Activated CD4-positive, alpha-beta memory T cell treated with anti-CD3 and anti-CD28 coated beads for 36 hours (primary cell): Measurements from ENCODE around the gene ZNF674. TPM values are rescaled to one million over a fixed set of nuclear protein-coding genes. Genes with fewer than 3 reads are reported as not detected.
"Not testable (repeated sequence)": the region's sequence is repeated elsewhere in the genome, so short reads cannot be mapped to it uniquely, and the experiment has no call there.

ENCODE experiments used
- CTCF ChIA-PET: fragments of 350-600 bp; sonication (Branson Sonifier 250); formaldehyde crosslinking; loops from one replicate; lab custom pipeline; 2021; ENCODE audit warnings: antibody characterized with exemption, inconsistent platforms; lab: Charles Lee
- POLR2A ChIA-PET: fragments of 350-600 bp; sonication (Branson Sonifier 250); formaldehyde crosslinking; loops from one replicate; lab custom pipeline; 2021; ENCODE audit warnings: antibody characterized with exemption; lab: Charles Lee
- DNase-seq: peaks from one replicate; pipeline ENCODE4 v3.0.0-alpha.2; 2020
- H3K27ac Mint-ChIP-seq: one replicate; pipeline ENCODE4 v1.8.0; 2021; ENCODE audit warnings: mixed read lengths
- H3K27me3 Mint-ChIP-seq: one replicate; pipeline ENCODE4 v1.8.0; 2021; ENCODE audit warnings: mixed read lengths
- H3K36me3 Mint-ChIP-seq: one replicate; pipeline ENCODE4 v1.8.0; 2021; ENCODE audit warnings: mixed read lengths
- H3K4me1 Mint-ChIP-seq: one replicate; pipeline ENCODE4 v1.8.0; 2021; ENCODE audit warnings: low read depth, mixed read lengths
- H3K4me3 Mint-ChIP-seq: one replicate; pipeline ENCODE4 v1.8.0; 2021; ENCODE audit warnings: mild to moderate bottlenecking, mixed read lengths
- H3K9me3 Mint-ChIP-seq: one replicate; pipeline ENCODE4 v1.8.0; 2021; ENCODE audit warnings: mixed read lengths
- intact Hi-C: fragments of 100-400 bp; cut with micrococcal nuclease; formaldehyde crosslinking; loops from one replicate; pipeline ENCODE4 v1.15.1; 2023
- total RNA-seq, 2 experiments: library from RNA; stranded (reverse); gene quantifications; one replicate each; pipeline ENCODE4 v1.2.3, GENCODE V29; 2021

Gene ZNF674
- total RNA-seq, 2 experiments from 2014 or later, result 2.6 to 3.0 TPM

DNA sequence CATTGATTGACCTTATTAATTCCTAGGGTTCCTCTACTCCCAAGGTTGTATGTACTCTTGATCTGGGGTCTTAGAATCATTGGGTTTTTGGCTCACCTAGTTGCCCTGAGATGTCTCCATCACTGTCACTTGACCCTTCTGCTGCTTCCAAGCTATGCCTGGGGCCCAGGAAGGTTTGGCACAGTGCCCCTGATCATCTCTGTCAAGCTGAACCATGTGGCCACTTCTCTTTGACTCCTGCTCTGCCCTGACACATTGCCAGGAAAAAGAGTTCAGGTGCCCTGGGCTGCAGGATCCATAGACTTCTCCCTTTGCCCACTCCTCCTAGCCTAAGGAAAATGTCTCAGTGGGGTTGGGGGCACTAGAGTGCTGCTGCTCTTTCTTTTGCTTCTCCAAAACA, 24.4 kb upstream of the ZNF674 start:
- H3K27ac Mint-ChIP-seq, result no peak overlapping the region
- peaks cover 4% of the 10 kb centered on the region for H3K36me3 Mint-ChIP-seq
- H3K4me3 Mint-ChIP-seq, result no peak overlapping the region
- no peaks in the 10 kb centered on the region for H3K27me3 Mint-ChIP-seq
- intact Hi-C loops, result loop anchor here (5.0 to 10.0 kb wide), 3 partner anchors 125 to 805 kb away; no protein-coding TSS in a partner anchor
- DNase-seq, result no peak
- H3K4me1 Mint-ChIP-seq, result peaks cover 23% of the 10 kb centered on the region
- H3K9me3 Mint-ChIP-seq, result no peaks in the 10 kb centered on the region
- ChIA-PET POLR2A (no interaction called here), CTCF (no interaction called here)

DNA sequence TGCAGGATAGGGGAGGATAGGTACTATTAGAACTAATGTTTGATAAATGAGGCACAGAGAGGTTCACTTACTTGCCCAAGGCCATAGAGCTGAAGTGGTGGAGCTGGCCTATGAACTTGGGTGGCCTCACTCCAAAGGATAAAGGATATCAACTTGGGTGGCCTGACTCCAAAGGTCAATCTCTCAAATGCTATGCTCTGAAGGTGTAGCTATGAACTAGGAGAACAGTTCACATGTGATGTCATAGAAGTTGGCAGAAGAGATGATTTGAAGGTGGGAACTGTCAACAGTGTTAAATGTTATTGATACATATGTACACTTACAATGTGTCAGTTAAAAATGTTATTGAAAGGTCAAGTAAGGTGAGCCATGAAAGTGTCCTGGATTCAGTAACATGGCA, 22.2 kb upstream of the ZNF674 start:
- Mint-ChIP-seq H3K4me1 (peaks cover 19% of the 10 kb centered on the region), H3K27ac (no peak overlapping the region), H3K4me3 (no peak overlapping the region), H3K9me3 (no peaks in the 10 kb centered on the region), H3K36me3 (peaks cover 4% of the 10 kb centered on the region), H3K27me3 (no peaks in the 10 kb centered on the region)
- DNase-seq, result no peak
- CTCF ChIA-PET, result no interaction called here
- intact Hi-C loops, result no loop called here
- POLR2A ChIA-PET, result no interaction called here

DNA sequence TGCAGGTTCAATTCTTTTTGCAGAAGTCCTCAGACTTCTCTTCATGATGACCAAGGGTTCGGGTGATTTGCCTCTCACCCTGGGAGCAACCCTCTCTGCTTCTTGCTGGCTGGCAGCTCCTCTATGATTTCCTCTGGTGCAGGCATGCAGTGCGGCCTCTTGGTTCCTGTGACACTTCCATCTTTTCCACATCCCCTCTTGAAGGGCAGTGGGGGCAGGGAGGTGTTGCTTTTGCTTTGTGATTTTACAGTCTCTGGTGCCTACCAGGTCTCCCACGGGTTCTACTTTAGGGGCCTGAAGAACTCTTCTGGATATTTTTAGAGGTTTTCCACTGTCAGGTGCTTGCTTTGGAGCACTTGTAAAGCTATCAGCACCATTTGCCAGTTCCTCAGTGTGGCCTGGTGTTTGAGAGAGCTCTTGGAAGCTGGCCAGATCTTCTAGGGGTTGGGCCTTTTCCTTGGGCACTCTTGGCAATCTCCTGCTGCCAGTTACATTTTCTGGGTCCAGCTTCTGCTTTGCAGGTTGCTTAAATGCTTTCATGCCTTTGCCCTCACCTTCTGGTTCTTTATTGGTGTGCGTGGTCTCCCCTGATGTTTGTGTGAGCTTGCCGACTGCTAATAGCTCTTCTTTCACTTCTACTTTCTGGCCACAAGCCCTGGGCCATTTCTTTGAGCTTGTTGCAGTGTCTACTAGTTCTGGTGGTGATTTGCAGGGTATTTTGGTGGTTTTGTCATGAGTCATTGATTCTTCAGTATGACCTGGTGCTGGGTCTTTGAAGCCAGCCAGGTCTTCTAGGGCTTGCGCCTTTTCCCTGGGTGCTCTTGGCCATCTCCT, 16.8 kb upstream of the ZNF674 start:
- H3K27me3 Mint-ChIP-seq, result no peaks in the 10 kb centered on the region
- DNase-seq, result peak; percentile 33
- no peak overlapping the region for H3K4me3 Mint-ChIP-seq
- H3K9me3 Mint-ChIP-seq, result no peaks in the 10 kb centered on the region
- peaks cover 4% of the 10 kb centered on the region for H3K36me3 Mint-ChIP-seq
- CTCF ChIA-PET, result interaction anchor here (0.6 kb wide), 1 partner anchor 16 kb away, joined by 3 read pairs; no protein-coding TSS in a partner anchor
- intact Hi-C loops, result no loop called here
- no peak overlapping the region for H3K27ac Mint-ChIP-seq
- POLR2A ChIA-PET, result interaction anchor here (1.0 kb wide), 1 partner anchor 10 kb away, joined by 3 read pairs; no protein-coding TSS in a partner anchor
- peaks cover 13% of the 10 kb centered on the region for H3K4me1 Mint-ChIP-seq

DNA sequence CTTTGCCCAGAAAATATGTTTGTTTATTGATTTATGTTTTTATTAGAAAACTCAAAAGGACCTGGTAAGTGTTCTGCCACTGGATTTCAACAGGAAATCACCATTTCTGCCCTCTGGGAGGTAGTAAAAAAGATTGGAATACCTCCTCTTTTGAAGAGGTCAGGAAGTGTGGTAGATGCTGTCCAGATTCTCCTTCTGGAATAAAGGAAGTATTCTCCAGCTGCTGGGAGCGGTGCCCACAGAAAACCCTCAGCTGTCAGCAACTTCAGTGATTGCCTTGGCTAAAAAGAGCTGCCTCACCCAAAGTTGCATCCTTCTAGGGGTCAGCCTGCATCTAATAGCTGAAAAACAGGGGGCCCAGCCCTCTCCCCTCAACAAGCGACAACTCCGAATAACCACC, 13.8 kb upstream of the ZNF674 start:
- Mint-ChIP-seq H3K36me3 (no peaks in the 10 kb centered on the region), H3K27me3 (no peaks in the 10 kb centered on the region), H3K9me3 (no peaks in the 10 kb centered on the region), H3K4me3 (no peak overlapping the region), H3K27ac (no peak overlapping the region), H3K4me1 (peaks cover 13% of the 10 kb centered on the region)
- DNase-seq, result no peak
- ChIA-PET POLR2A (no interaction called here), CTCF (no interaction called here)
- intact Hi-C loops, result loop anchor here (5.0 kb wide), 1 partner anchor 83 kb away; no protein-coding TSS in a partner anchor

DNA sequence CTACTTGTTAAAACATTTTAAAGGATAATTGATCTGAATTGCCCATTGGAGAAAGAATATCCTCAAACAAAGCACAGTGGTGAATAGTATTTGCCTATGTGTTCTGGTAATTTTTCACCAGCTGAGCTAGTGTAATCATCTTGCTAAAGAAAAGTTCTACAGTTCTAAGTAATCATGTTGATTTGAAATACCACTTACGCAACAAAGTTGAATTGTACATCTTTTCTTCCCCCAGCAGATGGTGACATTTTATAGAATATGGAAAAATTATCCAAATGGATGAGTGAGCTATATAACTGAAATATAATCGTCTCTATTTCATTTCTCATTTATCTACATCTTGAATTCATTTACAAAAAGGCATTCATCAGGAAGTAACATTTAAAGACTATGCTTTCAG, 9.7 kb upstream of the ZNF674 start:
- Mint-ChIP-seq H3K4me1 (no peaks in the 10 kb centered on the region), H3K4me3 (no peak overlapping the region), H3K27me3 (no peaks in the 10 kb centered on the region), H3K36me3 (peaks cover 3% of the 10 kb centered on the region), H3K27ac (no peak overlapping the region), H3K9me3 (no peaks in the 10 kb centered on the region)
- no peak for DNase-seq
- POLR2A ChIA-PET, result no interaction called here
- intact Hi-C loops, result loop anchor here (5.0 kb wide), 1 partner anchor 87 kb away; no protein-coding TSS in a partner anchor
- CTCF ChIA-PET, result interaction anchor here (0.6 to 1.4 kb wide), 3 partner anchors 88 to 241 kb away, joined by 3 to 5 read pairs (median 3); no protein-coding TSS in a partner anchor

DNA sequence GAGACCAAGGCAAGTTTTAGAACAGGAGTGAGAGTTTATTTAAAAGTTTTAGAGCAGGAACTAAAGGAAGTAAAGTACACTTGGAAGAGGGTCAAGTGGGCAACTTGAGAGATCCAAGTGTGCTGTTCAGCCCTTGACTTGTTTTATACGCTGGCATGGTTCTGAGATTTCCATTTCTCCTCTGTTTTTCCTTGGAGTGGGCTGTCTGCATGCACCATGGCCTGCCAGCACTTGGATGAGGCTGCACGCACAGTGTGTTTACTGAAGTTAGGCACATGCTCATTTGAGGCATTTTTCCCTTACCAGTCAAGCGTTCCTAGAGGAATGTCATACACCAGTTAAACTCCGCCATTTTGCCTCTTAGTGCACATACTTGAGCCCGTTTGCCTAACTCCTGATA, 8.7 kb upstream of the ZNF674 start:
- H3K4me3 Mint-ChIP-seq, result no peak overlapping the region
- DNase-seq, result no peak
- H3K27me3 Mint-ChIP-seq, result no peaks in the 10 kb centered on the region
- H3K27ac Mint-ChIP-seq, result no peak overlapping the region
- no peaks in the 10 kb centered on the region for H3K9me3 Mint-ChIP-seq
- H3K36me3 Mint-ChIP-seq, result peaks cover 5% of the 10 kb centered on the region
- ChIA-PET CTCF (no interaction called here), POLR2A (no interaction called here)
- H3K4me1 Mint-ChIP-seq, result peaks cover 1% of the 10 kb centered on the region
- intact Hi-C loops, result no loop called here

DNA sequence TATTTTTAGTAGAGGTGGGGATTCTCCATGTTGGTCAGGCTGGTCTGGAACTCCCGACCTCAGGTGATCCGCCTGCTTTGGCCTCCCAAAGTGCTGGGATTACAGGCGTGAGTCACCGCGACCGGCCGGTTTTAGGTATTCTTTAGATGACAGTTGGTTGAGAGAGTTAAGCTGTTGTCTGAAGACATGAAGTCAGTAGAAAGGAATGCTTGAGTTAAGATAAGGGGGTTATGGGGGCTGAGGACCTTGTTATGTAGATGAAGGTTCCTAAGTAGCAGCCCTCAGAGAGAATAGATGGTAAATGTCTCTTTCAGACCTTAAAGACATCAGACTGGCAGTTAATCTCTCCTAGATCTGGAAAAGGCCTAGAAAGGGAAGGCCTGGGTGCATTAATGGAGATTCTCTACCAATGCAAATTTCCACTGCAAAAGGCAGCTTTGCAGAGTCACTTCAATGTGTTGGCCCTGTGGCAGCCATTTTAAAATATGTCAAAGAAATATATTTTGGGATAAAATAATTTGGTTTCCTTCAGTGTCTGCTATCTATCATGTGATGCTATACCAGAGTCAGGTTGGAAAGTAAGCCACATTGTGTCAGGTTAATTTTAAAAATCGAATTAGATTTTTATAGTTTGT, 6.4 kb upstream of the ZNF674 start:
- no peak overlapping the region for H3K27ac Mint-ChIP-seq
- POLR2A ChIA-PET, result no interaction called here
- H3K4me3 Mint-ChIP-seq, result no peak overlapping the region
- peaks cover 7% of the 10 kb centered on the region for H3K36me3 Mint-ChIP-seq
- peaks cover 8% of the 10 kb centered on the region for H3K4me1 Mint-ChIP-seq
- DNase-seq, result no peak
- CTCF ChIA-PET, result no interaction called here
- H3K27me3 Mint-ChIP-seq, result no peaks in the 10 kb centered on the region
- intact Hi-C loops, result no loop called here
- no peaks in the 10 kb centered on the region for H3K9me3 Mint-ChIP-seq

DNA sequence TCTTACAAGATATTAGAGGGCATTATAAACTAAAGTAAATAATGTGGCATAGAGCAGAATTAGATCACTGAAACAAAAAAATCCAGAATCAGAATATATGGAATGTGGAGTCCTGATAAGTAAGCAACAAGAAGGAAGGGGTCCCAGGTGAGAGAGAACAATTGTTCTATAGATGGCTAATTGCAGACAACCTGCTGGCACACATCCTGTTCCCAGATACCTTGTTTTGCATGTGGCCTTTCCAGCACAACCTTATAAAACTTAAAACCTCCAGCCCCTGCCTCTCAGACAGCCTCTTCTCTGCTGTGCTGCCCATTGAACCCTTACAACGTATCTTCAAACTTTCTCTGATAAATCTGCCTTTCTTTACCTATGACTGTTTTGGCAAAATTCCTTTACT, 4.7 kb upstream of the ZNF674 start:
- CTCF ChIA-PET, result no interaction called here
- DNase-seq, result no peak
- H3K4me1 Mint-ChIP-seq, result peaks cover 13% of the 10 kb centered on the region
- H3K9me3 Mint-ChIP-seq, result no peaks in the 10 kb centered on the region
- no peaks in the 10 kb centered on the region for H3K27me3 Mint-ChIP-seq
- intact Hi-C loops, result loop anchor here (10.0 kb wide), 1 partner anchor 225 kb away; no protein-coding TSS in a partner anchor
- H3K27ac Mint-ChIP-seq, result no peak overlapping the region
- H3K4me3 Mint-ChIP-seq, result no peak overlapping the region
- POLR2A ChIA-PET, result no interaction called here
- H3K36me3 Mint-ChIP-seq, result peaks cover 8% of the 10 kb centered on the region

DNA sequence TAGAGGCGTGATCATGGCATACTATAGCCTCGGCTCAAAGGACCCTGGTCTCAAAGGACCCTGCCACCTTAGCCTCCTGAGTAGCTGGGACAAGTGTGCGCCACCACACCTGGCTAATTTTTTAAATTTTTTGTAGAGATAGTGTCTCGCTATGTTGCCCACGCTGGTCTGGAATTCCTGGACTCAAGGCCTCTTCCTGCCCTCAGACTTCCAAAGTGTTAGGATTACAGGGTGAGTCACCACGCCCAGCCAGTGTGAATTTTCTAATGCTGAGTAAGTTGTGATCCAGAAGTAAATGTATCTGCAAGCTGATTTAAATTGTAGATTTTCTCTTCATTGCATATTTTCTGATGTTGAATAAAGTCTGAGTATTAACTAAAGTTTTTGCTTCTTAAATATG, 2.6 kb upstream of the ZNF674 start:
- POLR2A ChIA-PET, result no interaction called here

DNA sequence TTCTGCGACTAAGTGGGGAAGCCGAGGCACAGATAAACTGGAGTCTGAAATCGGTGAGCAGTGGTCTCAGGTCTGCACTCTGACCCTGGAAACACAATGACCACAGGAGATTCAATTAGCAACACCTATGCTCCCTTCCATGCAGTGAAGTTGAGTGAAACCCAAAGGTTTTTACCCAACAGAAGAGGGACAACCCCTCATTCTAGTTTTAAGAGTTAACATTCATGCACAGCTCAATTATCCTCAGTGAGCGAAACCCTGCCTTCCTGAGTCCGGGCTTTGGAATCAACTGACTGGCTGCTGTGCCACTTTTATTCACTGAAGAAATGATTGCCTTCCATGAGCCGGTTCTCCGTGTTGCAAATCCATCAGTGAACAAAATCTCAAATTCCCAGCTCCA, 694 bp downstream of the ZNF674 start:
- peak overlapping the region; percentile 92 for H3K4me3 Mint-ChIP-seq
- POLR2A ChIA-PET, H3K27me3 Mint-ChIP-seq: not testable (repeated sequence)

More for the DNA sequence above, 2.6 kb upstream of the ZNF674 start:
- no peaks in the 10 kb centered on the region for H3K9me3 Mint-ChIP-seq
- peaks cover 25% of the 10 kb centered on the region for H3K4me1 Mint-ChIP-seq
- H3K27ac Mint-ChIP-seq, result no peak overlapping the region
- H3K27me3 Mint-ChIP-seq, result no peaks in the 10 kb centered on the region
- DNase-seq, result no peak
- intact Hi-C loops, result loop anchor here (10.0 kb wide), 1 partner anchor 223 kb away; no protein-coding TSS in a partner anchor
- CTCF ChIA-PET, result no interaction called here
- H3K4me3 Mint-ChIP-seq, result no peak overlapping the region
- peaks cover 7% of the 10 kb centered on the region for H3K36me3 Mint-ChIP-seq

DNA sequence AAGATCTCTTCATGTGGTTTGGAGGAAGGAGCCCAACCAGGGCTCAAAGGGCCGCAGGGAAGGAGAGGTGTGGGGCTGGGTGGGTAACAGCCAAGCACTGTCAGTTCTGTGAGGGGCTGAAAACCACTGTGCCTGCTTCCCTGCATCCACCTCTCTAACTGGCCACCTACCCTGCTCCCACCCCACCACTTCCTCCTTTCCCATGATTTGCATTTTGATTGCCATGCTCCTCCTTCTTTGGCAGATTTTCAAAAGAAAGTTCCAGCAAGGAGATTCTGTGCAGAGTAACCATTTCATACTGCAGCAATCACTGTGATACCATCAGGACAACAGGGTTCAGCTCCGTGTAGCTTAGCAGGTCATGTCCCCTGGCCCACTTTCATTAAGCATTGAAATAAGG, 1.8 kb downstream of the ZNF674 start:
- POLR2A ChIA-PET, result no interaction called here

More for the DNA sequence above, 694 bp downstream of the ZNF674 start:
- intact Hi-C loops, result loop anchor here (10.0 kb wide), 1 partner anchor 220 kb away; no protein-coding TSS in a partner anchor
- H3K36me3 Mint-ChIP-seq, H3K9me3 Mint-ChIP-seq, CTCF ChIA-PET: not testable (repeated sequence)
- peak; percentile 17 for DNase-seq
- H3K27ac Mint-ChIP-seq, result peak overlapping the region; percentile 97
- H3K4me1 Mint-ChIP-seq, result peaks cover 25% of the 10 kb centered on the region

DNA sequence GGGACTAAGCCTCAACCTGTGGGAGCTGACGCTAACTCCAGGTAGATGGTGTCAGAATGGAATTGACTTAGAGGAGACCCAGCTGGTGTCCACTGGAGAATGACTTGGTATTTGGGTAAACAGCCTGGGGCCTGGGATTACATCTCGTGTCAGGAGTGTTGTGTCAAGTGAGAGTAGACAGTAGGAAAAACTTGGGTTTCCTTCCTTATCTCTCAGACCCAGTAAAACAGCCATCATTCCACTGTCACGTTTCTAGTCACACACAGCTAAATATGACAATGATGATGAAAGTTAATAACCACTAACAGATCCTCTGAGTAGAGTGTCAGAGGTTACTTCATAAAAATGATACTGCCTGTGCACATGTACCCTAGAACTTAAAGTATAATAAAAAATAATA, 13.8 kb downstream of the ZNF674 start:
- Mint-ChIP-seq H3K9me3 (no peaks in the 10 kb centered on the region), H3K27ac (no peak overlapping the region), H3K36me3 (no peaks in the 10 kb centered on the region), H3K4me3 (no peak overlapping the region), H3K4me1 (no peaks in the 10 kb centered on the region), H3K27me3 (no peaks in the 10 kb centered on the region)
- intact Hi-C loops, result no loop called here
- ChIA-PET CTCF (no interaction called here), POLR2A (no interaction called here)
- no peak for DNase-seq

More for the DNA sequence above, 1.8 kb downstream of the ZNF674 start:
- CTCF ChIA-PET, result no interaction called here
- Mint-ChIP-seq H3K36me3 (peaks cover 4% of the 10 kb centered on the region), H3K27ac (no peak overlapping the region), H3K4me1 (peaks cover 21% of the 10 kb centered on the region), H3K27me3 (no peaks in the 10 kb centered on the region), H3K9me3 (no peaks in the 10 kb centered on the region), H3K4me3 (no peak overlapping the region)
- intact Hi-C loops, result loop anchor here (10.0 kb wide), 1 partner anchor 219 kb away; no protein-coding TSS in a partner anchor
- no peak for DNase-seq
